Neural progenitor cell (in vitro differentiated cells): ENCODE measurements around the gene ARHGAP22.

Experiments
- EZH2 ChIP-seq: fragments of 200-600 bp; sonication (generic); IDR thresholded peaks from 2 replicates; pipeline ENCODE4 v1.6.1; 2017; ENCODE audit warnings: antibody characterized with exemption, mild to moderate bottlenecking, moderate library complexity
- EZH2phosphoT487 ChIP-seq: fragments of 200-600 bp; sonication (generic); IDR thresholded peaks from 2 replicates; pipeline ENCODE4 v1.6.1; 2017; ENCODE audit warnings: antibody characterized with exemption
- TF ChIP-seq, protein P1 (sequence below): fragments of 200-600 bp; sonication (generic); IDR thresholded peaks from 2 replicates; pipeline ENCODE4 v1.5.1; 2017; ENCODE audit warnings: antibody characterized with exemption, mild to moderate bottlenecking

DNA sequence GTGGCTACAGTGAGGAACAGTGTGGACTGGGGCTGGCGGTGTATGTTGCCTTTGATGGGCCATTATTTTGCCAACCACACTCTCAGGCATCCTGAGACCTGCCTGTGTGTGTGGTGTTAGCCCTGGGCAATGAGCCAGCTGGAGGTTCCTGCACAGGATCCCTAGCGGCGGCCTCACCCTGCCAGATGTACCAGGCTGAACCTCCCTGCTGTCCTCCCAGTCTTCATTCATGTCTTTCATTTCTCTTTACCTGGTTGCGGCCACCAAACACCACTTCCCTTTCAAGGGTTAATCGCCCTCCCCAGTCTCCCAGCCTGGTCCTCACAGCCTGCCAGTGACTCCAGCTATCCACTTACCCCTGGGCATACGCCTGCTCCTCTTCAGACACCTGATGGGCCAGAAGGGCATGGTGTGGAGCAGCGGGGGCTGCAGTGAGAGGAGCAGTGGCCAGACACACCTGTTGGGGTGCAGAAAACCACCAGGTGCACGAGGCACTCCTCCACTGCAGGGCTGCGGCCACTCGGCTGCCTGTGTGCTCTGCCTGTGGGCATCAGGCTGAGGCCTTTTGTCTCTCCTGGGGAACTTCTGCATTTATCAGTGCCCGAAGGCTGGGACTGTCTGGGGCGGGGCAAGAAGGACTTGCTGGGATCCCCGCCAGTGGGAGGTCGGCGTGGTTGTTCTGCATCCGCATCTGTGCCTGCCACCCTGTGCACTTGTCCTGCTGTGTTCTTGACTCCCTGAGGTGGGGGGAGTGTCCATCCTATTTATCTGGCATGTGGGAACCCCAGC, 111.6 kb downstream of the ARHGAP22 start:
- TF ChIP-seq, protein P1, sequence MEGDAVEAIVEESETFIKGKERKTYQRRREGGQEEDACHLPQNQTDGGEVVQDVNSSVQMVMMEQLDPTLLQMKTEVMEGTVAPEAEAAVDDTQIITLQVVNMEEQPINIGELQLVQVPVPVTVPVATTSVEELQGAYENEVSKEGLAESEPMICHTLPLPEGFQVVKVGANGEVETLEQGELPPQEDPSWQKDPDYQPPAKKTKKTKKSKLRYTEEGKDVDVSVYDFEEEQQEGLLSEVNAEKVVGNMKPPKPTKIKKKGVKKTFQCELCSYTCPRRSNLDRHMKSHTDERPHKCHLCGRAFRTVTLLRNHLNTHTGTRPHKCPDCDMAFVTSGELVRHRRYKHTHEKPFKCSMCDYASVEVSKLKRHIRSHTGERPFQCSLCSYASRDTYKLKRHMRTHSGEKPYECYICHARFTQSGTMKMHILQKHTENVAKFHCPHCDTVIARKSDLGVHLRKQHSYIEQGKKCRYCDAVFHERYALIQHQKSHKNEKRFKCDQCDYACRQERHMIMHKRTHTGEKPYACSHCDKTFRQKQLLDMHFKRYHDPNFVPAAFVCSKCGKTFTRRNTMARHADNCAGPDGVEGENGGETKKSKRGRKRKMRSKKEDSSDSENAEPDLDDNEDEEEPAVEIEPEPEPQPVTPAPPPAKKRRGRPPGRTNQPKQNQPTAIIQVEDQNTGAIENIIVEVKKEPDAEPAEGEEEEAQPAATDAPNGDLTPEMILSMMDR: no peak
- TF ChIP-seq EZH2phosphoT487 (no peak), EZH2 (no peak)
